ENCODE measurements around the gene TDRD10.

DNA sequence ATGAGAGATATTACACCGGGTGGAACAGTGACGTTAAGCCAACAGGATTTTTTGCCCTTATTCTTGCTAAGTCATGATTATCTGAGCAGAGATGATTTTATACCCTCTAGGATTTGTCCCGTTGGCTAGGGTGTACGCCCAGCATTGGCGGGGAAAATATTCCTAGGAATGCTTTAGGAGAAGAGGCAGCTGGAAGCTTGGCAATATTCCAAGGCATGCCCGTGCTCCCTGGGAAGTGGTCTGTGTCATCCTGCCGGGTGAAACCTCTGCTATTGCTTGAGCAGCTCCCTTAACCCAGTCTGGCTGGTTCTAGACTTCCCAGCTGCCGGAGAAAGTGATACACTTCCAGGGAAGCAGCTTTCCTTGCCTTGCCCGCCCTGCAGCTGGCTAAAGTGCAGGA, 81.8 kb downstream of the TDRD10 start:
- TF ChIP-seq POLR2AphosphoS5 (IDR thresholded peaks at IDR 0.05; ENCODE audit: low read depth, low read length), result no peak
- no peak for TF ChIP-seq POLR2A (IDR thresholded peaks at IDR 0.05; ENCODE audit: low read depth, low read length)
